GM18505 (cell line): Measurements from ENCODE around the gene IL7R.

Experiments
- ATAC-seq: cut with Tn5 transposase; IDR thresholded peaks from one replicate; pipeline ENCODE4 v1.9.1; 2021; ENCODE audit not compliant: unreplicated experiment
- POLR2A ChIP-seq: IDR thresholded peaks from 4 replicates; pipeline ENCODE4 v1.6.1; 2011; ENCODE audit warnings: borderline replicate concordance; ENCODE audit not compliant: insufficient read depth, insufficient read length; ENCODE audit errors: extremely low read depth

The IL7R gene, protein sequence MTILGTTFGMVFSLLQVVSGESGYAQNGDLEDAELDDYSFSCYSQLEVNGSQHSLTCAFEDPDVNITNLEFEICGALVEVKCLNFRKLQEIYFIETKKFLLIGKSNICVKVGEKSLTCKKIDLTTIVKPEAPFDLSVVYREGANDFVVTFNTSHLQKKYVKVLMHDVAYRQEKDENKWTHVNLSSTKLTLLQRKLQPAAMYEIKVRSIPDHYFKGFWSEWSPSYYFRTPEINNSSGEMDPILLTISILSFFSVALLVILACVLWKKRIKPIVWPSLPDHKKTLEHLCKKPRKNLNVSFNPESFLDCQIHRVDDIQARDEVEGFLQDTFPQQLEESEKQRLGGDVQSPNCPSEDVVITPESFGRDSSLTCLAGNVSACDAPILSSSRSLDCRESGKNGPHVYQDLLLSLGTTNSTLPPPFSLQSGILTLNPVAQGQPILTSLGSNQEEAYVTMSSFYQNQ

DNA sequence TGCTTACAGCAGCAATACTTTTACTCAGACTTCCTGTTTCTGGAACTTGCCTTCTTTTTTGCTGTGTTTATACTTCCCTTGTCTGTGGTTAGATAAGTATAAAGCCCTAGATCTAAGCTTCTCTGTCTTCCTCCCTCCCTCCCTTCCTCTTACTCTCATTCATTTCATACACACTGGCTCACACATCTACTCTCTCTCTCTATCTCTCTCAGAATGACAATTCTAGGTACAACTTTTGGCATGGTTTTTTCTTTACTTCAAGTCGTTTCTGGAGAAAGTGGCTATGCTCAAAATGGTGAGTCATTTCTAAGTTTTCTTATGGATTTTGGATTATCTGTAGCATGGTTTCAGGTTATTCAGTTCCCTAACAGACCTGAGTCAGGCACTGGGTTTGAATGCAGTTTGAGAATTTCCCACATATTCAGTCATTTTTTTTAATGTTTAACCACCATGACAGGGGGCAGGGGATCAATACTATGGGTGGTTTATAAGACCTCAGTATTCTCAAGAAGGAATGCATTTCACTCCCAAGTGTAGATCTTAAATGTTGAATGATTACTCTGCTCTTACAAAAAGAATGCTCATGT is at the start of gene IL7R:
Gene IL7R, plus strand, starts transcription at position 127 of the 587 bp plus-strand sequence. Its CDS starts 87 bp downstream, at position 214.
- ATAC-seq, result no peak

GRCh38 chr5:35810601-35811000 is 46.1 kb upstream of the IL7R start:
- no peak for TF ChIP-seq POLR2A

More for the DNA sequence above, at the start of gene IL7R:
- TF ChIP-seq POLR2A, result no peak

GRCh38 chr5:35811108-35811741 is 45.5 kb upstream of the IL7R start:
- no peak for TF ChIP-seq POLR2A
- no peak for ATAC-seq

More at GRCh38 chr5:35810601-35811000, 46.1 kb upstream of the IL7R start:
- no peak for ATAC-seq

- no peak for ATAC-seq
- no peak for TF ChIP-seq POLR2A
These were observed 43.2 kb upstream of the IL7R start for GRCh38 chr5:35813521-35813920.

GRCh38 chr5:35815089-35815936 is 41.4 kb upstream of the IL7R start:
- ATAC-seq, result peak; percentile 89
- no peak for TF ChIP-seq POLR2A

- no peak for TF ChIP-seq POLR2A
- ATAC-seq, result no peak
These were observed 39.7 kb upstream of the IL7R start for GRCh38 chr5:35816881-35817521.

DNA sequence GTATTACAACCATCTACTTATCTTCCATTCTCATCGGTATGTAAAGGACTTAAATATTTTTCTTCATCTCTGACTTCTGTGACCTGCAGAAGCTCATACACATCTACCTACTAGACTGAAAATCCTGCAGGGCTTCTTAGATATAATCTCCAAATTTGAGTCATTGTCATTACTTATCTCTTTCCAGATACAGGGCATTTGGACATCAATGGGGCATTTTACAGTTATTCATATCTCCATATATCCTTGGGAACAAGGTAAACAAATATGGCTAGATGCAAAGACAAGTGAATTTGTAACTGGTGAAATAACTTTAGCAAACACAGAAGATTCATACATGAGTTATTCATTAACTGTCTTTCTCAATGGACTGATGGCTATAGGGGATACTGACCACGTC is 37.7 kb upstream of the IL7R start:
- TF ChIP-seq POLR2A, result no peak
- ATAC-seq, result no peak

DNA sequence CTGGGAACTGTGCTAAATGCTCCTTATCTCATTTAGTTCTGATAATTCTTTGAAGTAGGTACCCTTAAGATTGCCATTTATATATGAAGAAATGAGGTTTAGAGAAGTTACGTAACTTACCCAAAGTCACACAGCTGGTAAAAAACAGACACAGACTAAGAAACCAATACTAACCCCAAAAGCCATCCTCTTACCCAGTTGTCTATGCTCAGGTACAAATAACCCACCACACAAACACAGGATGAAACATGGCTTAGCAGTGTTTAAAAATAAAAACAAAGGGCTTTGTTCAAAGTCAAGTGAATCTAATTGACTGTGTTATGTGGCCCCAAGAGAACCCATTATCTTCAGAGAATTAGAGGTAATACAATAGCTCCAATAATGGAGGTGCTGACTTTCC is 37.0 kb upstream of the IL7R start:
- TF ChIP-seq POLR2A, result no peak
- no peak for ATAC-seq

DNA sequence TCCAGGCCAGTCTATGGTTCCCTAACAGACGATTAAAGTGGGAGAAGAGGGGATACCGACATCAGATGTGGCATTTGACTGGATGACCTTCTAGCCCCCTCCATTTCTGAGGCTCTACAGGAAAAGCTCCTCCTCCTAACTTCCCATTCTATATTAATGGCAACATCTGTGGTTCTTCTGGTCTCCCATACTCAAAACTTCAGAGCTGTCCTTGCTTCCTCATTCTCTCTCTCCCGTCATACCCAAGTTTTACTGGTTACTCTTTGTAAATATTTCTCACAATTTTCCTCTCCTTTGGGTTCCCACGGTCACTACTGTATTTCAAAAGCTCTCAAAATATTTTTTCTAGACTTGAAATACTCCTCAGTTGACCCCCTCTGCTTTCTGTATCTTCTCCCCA is 36.0 kb upstream of the IL7R start:
- TF ChIP-seq POLR2A, result no peak
- ATAC-seq, result no peak

DNA sequence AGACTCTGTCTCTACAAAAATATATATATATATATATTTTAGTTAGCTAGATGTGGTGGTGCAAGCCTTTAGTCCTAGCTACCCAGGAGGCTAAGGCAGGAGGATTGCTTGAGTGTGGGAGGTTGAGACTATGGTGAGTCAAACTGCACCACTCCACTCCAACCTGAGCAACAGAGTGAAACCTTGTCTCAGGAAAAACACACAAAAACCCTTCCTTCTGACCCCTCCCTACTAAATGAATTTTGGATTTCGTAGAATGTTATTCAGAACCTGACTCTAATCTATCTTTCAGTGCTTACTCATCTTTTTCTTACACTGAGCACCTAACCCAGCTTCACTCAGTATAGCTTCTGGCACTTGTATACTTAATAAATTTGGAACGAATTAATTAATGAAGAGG is 35.2 kb upstream of the IL7R start:
- no peak for TF ChIP-seq POLR2A
- no peak for ATAC-seq

DNA sequence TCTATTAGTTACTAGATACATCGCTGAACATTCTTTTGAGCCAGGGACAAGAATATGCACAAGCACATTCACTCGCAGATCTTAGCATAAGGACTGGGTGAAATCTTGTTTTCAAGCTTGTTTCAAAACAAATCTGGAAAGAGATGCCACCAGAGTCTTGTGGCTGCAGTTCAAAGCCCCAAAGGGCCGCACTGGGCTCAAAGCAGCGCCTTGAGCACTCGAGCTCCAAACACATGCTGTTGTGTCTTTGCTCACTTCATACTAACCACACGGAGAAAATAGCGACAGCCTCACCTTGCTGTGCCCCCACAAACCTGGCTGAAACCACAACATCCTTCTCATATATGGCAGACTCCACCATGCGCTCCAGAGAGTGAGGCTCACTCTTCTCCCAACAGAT is 34.2 kb upstream of the IL7R start:
- no peak for TF ChIP-seq POLR2A

DNA sequence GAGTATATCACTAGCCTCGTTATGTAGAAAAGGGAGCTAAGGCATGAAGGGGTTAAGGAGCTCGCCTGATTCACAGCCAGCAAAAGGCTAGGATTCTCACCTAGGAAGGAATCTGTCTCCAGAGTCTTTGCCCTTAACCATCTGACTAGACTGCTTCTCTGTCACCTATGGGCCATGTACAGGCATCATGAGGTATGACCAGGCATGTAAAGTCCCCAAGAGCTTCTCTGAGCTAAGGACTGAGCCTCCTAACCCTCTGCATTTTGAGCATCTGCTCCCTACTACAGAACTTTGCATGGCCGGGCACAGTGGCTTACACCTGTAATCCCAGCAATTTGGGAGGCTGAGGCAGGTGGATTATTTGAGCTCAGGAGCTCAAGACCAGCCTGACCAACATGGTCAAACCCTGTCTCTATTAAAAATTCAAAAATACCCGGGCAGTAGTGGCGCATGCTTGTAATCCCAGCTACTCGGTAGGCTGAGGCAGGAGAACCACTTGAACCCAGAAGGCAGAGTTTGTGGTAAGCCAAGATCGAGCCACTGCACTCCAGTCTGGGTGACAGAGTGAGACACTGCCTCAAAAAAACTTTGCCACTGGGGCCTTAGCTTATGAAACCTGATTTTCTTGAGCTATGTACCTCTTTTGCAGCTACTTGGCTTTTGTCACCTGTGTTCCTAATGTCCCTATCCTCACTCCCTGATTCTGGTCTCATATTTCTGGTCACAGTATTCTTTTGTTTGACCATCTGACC is 33.2 kb upstream of the IL7R start:
- ATAC-seq, result no peak
- TF ChIP-seq POLR2A, result no peak

More for the DNA sequence above, 34.2 kb upstream of the IL7R start:
- ATAC-seq, result no peak
